ENCODE results near the gene KIF7. TPM values are rescaled to one million over a fixed set of nuclear protein-coding genes. Genes with fewer than 3 reads are reported as not detected.
"Not testable (repeated sequence)": the region's sequence is repeated elsewhere in the genome, so short reads cannot be mapped to it uniquely, and the experiment has no call there.

KIF7 gene
- total RNA-seq, 1 donor from 2014 or later: 13.9 TPM

DNA sequence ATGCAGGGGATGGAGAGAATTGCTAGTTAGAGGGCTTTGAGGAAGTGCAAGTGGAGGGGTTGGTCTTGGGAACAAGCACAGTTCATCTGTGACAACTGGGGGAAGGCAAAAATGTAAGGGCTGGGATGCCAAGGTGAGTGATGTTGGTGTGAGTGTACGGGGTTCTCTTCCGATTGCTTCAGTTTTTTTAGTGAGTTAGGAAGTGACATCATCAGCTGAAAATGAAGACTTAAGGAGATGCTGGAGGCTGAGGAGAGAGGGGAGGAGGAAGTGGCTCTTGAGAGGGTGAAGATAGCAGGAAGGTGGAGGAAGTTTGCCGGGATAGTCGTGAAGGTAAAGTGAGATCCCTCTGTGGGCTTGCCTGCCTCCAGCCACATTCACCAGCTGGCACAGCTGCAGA lies 67.3 kb downstream of the KIF7 start:
- peaks cover 1% of the 10 kb centered on the region for H3K36me3 Mint-ChIP-seq (ENCODE audit: low read depth)
- no peak for DNase-seq (ENCODE audit: low spot score)
- peaks cover 4% of the 10 kb centered on the region for H3K4me1 Mint-ChIP-seq (ENCODE audit: low read depth)
- no peak overlapping the region for H3K4me3 Mint-ChIP-seq (ENCODE audit: unreplicated experiment)
- H3K9me3 Mint-ChIP-seq (ENCODE audit: low read depth): no peaks in the 10 kb centered on the region
- H3K27me3 Mint-ChIP-seq (ENCODE audit: low read depth): no peaks in the 10 kb centered on the region
- H3K27ac Mint-ChIP-seq (ENCODE audit: unreplicated experiment): no peak overlapping the region
- TF ChIP-seq, protein P1, sequence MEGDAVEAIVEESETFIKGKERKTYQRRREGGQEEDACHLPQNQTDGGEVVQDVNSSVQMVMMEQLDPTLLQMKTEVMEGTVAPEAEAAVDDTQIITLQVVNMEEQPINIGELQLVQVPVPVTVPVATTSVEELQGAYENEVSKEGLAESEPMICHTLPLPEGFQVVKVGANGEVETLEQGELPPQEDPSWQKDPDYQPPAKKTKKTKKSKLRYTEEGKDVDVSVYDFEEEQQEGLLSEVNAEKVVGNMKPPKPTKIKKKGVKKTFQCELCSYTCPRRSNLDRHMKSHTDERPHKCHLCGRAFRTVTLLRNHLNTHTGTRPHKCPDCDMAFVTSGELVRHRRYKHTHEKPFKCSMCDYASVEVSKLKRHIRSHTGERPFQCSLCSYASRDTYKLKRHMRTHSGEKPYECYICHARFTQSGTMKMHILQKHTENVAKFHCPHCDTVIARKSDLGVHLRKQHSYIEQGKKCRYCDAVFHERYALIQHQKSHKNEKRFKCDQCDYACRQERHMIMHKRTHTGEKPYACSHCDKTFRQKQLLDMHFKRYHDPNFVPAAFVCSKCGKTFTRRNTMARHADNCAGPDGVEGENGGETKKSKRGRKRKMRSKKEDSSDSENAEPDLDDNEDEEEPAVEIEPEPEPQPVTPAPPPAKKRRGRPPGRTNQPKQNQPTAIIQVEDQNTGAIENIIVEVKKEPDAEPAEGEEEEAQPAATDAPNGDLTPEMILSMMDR (IDR thresholded peaks at IDR 0.05): no peak

DNA sequence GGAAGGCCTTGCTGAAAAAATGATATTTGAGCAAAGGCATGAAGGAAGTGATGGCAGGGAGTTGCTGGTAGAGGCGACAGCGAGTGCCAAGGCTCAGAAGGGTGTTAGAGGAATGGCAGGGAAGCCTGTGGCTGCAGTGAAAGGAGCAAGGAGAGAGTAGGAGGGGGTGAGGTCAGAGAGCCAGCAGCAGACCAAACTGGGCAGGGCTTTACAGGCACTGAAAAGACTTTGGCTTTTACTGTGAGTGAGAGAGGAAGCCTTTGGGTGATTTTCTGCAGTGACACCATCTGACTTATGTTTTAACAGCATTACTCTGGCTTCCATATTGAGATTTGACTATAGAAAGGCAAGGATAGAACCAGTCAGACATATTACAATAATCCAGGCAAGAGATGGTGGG lies 68.6 kb downstream of the KIF7 start:
- TF ChIP-seq, protein P1 (IDR thresholded peaks at IDR 0.05): no peak
- Mint-ChIP-seq H3K9me3 (ENCODE audit: low read depth) (no peaks in the 10 kb centered on the region), H3K27ac (ENCODE audit: unreplicated experiment) (no peak overlapping the region), H3K4me3 (ENCODE audit: unreplicated experiment) (no peak overlapping the region), H3K4me1 (ENCODE audit: low read depth) (peaks cover under 1% of the 10 kb centered on the region), H3K27me3 (ENCODE audit: low read depth) (no peaks in the 10 kb centered on the region), H3K36me3 (ENCODE audit: low read depth) (no peaks in the 10 kb centered on the region)
- DNase-seq (ENCODE audit: low spot score): no peak

DNA sequence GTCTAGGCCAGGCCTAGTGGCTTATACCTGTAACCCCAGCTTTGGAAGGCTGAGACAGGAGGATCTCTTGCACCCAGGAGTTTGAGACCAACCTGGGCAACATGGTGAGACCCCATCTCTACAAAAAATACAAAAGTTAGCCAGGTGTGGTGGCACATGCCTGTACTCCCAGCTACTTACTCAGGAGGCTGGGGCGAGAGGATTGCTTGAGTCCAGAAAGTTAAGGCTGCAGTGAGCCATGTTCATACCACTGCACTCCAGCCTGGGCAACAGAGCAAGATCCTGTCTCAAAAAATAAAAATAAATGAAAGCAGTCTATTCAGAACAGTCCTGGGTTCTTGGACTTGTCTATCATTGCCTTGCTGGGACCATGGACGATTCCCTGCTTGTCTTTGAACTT lies 74.5 kb downstream of the KIF7 start:
- not testable (repeated sequence) for H3K27me3 Mint-ChIP-seq (ENCODE audit: low read depth); H3K4me3 Mint-ChIP-seq (ENCODE audit: unreplicated experiment); H3K36me3 Mint-ChIP-seq (ENCODE audit: low read depth); H3K9me3 Mint-ChIP-seq (ENCODE audit: low read depth); DNase-seq (ENCODE audit: low spot score); H3K27ac Mint-ChIP-seq (ENCODE audit: unreplicated experiment)
- peaks cover 25% of the 10 kb centered on the region for H3K4me1 Mint-ChIP-seq (ENCODE audit: low read depth)

DNA sequence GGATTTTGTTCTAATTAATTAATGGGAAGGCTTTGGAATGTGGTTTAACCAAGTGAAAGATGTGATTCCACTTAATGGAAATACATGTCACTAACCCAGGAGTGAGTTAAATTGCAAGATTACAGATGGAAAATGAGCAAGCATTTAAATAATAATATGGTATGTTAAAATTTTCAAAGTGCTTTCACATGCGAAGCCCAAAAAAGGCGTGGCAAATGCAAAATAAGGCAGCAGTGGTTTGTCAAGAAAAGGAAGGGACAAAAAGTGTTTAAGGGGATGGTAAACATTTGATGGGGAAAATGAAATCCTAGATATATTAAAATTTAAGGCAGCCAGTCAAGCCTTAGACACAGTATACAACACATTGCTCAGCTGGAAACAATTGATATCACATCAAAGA lies 77.1 kb downstream of the KIF7 start:
- Mint-ChIP-seq H3K27ac (ENCODE audit: unreplicated experiment) (peak overlapping the region; percentile 23), H3K36me3 (ENCODE audit: low read depth) (no peaks in the 10 kb centered on the region), H3K4me1 (ENCODE audit: low read depth) (peaks cover 25% of the 10 kb centered on the region), H3K9me3 (ENCODE audit: low read depth) (no peaks in the 10 kb centered on the region), H3K27me3 (ENCODE audit: low read depth) (no peaks in the 10 kb centered on the region), H3K4me3 (ENCODE audit: unreplicated experiment) (peak overlapping the region; percentile 48)
- DNase-seq (ENCODE audit: low spot score): no peak
- TF ChIP-seq, protein P1 (IDR thresholded peaks at IDR 0.05): no peak

Other genes starting within 250 kb of the KIF7 start
- gene RHCG, start 158.9 kb downstream of the KIF7 start, total RNA-seq: not detected in 3 replicates
- 2.2 to 3.5 TPM (median 2.4 TPM) in 3 replicates for gene TICRR, start 80.0 kb downstream of the KIF7 start, total RNA-seq
- gene PLIN1, start 23.9 kb upstream of the KIF7 start, total RNA-seq: 0.17 to 0.44 TPM in 2 of 3 replicates, not detected in the other
- gene PEX11A, start 35.3 kb upstream of the KIF7 start, total RNA-seq: 2.3 to 4.3 TPM (median 3.0 TPM) in 3 replicates
- gene WDR93, start 35.3 kb upstream of the KIF7 start, total RNA-seq: not detected in 3 replicates
- 0.97 to 2.7 TPM (median 2.1 TPM) in 3 replicates for gene MESP1, start 95.8 kb upstream of the KIF7 start, total RNA-seq
- gene MESP2, start 120.9 kb upstream of the KIF7 start, total RNA-seq: 0.25 to 0.51 TPM (median 0.36 TPM) in 3 replicates
- gene ANPEP, start 159.4 kb upstream of the KIF7 start, total RNA-seq: 46.5 to 64.9 TPM (median 48.1 TPM) in 3 replicates
- 19.6 to 26.2 TPM (median 24.4 TPM) in 3 replicates for gene AP3S2, start 238.5 kb upstream of the KIF7 start, total RNA-seq